Cardiac muscle cell (in vitro differentiated cells and primary cell): ENCODE data around the gene IL21. TPM values are rescaled to one million over a fixed set of nuclear protein-coding genes. Genes with fewer than 3 reads are reported as not detected.
A peak's percentile ranks its signal among the peaks of the same experiment; 100 is the strongest.

Experiments used
- DNase-seq, 2 donors: peaks; one replicate each; pipeline versions ENCODE4 v3.0.0 to v3.0.0-alpha.2; 2010 to 2017; ENCODE audit warnings: low read depth in 1 of 2, low spot score in 1 of 2
- H3K27ac ChIP-seq: fragments of 200-600 bp; sonication (generic); 2 replicates; pipeline ENCODE4 v1.5.1; 2016
- H3K27me3 ChIP-seq: fragments of 200-600 bp; sonication (generic); 2 replicates; pipeline ENCODE4 v1.6.0; 2016; ENCODE audit warnings: control low read depth
- H3K36me3 ChIP-seq: fragments of 200-600 bp; sonication (generic); 2 replicates; pipeline ENCODE4 v1.5.1; 2016; ENCODE audit warnings: control low read depth
- H3K4me1 ChIP-seq: fragments of 200-600 bp; sonication (generic); 2 replicates; pipeline ENCODE4 v1.8.1; 2017; ENCODE audit warnings: low read depth, mild to moderate bottlenecking, mixed run types
- H3K4me3 ChIP-seq: fragments of 200-600 bp; sonication (generic); 2 replicates; pipeline ENCODE4 v1.5.1; 2016; ENCODE audit warnings: mild to moderate bottlenecking
- H3K9me3 ChIP-seq: fragments of 200-600 bp; sonication (generic); 2 replicates; pipeline ENCODE4 v1.5.1; 2017; ENCODE audit warnings: low read depth, mild to moderate bottlenecking, control low read depth
- polyA plus RNA-seq: library from polyadenylated mRNA; unstranded; fragments of >200 nt; fragmentation: Nextera tagmentation; extraction: Ambion mirVana; gene quantifications from 2 replicates; pipeline ENCODE4 v1.2.1, GENCODE V29; 2016
- total RNA-seq: library from RNA; depleted of rRNA; stranded (reverse); fragments of >200 nt; gene quantifications from 2 replicates; pipeline ENCODE4 v1.2.3, GENCODE V29; 2016
- TF ChIP-seq, protein P1 (sequence below): IDR thresholded peaks from 2 replicates; pipeline ENCODE4 v1.5.1; 2012; ENCODE audit warnings: low read depth, mild to moderate bottlenecking, low read length

IL21 gene
- total and polyA plus RNA-seq, 2 experiments from 2014 or later: not detected

DNA sequence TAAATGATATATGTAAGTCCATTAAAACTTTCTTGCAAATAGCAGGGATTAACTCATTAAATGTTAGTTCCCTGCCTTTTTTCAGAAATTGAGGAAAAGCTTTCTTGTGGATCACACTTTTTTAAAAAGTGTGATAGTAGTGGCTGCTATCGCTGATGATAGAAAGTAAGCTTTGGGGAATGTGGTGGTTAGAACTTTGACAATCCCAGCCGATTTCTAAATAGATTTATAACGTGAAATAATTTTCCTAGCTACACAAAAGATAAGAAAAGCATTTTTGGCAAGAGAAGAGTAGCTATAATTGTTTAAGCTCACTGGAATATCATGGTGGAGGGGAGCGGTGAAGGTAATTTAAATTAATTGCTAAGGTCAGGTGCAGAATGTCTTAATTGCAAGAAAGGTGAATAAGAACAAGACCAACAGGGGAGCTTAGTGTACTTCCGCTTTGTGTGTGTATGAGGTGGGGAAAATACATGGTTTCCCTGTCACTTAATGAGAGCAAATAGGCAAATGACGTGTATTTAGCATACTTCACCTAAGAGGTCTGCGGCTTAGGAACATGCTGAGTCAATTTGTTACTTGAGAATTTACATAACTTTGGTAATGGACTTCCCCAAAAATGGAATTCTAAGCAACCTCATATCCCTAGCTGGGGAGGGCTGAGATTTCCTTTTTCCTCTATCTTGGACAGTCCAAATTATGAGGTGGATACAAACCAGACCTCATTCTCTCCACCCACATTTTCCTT lies 11.7 kb upstream of the IL21 start:
- Histone ChIP-seq H3K36me3 (no peaks in the 10 kb centered on the region), H3K9me3 (no peaks in the 10 kb centered on the region), H3K4me3 (no peak overlapping the region), H3K27ac (no peak overlapping the region), H3K4me1 (no peaks in the 10 kb centered on the region), H3K27me3 (no peaks in the 10 kb centered on the region)
- TF ChIP-seq, protein P1, sequence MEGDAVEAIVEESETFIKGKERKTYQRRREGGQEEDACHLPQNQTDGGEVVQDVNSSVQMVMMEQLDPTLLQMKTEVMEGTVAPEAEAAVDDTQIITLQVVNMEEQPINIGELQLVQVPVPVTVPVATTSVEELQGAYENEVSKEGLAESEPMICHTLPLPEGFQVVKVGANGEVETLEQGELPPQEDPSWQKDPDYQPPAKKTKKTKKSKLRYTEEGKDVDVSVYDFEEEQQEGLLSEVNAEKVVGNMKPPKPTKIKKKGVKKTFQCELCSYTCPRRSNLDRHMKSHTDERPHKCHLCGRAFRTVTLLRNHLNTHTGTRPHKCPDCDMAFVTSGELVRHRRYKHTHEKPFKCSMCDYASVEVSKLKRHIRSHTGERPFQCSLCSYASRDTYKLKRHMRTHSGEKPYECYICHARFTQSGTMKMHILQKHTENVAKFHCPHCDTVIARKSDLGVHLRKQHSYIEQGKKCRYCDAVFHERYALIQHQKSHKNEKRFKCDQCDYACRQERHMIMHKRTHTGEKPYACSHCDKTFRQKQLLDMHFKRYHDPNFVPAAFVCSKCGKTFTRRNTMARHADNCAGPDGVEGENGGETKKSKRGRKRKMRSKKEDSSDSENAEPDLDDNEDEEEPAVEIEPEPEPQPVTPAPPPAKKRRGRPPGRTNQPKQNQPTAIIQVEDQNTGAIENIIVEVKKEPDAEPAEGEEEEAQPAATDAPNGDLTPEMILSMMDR: no peak
- peak in 1 of 2 donors; percentile 7 for DNase-seq

DNA sequence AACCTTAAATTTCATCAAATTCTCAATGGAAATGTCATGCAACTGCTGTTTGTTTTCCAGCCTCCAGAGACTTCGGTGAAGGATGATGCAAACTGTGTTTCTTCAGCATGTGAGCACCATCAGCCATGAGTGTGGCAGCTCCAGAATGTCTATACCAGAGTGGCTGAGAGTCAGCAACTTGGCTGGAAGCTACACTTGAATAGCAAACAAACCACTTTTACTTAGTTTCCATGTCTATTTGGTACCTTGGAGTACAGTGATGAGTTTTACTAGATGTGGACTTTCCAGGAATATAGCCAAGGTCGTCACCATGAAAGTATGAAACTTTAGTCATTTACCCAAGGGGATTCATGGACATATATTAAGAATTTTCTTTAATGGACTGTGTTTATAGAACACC lies 4.3 kb upstream of the IL21 start:
- Histone ChIP-seq H3K27ac (no peak overlapping the region), H3K4me1 (no peaks in the 10 kb centered on the region), H3K9me3 (no peaks in the 10 kb centered on the region), H3K4me3 (no peak overlapping the region), H3K27me3 (no peaks in the 10 kb centered on the region), H3K36me3 (no peaks in the 10 kb centered on the region)
- DNase-seq: peak in 1 of 2 donors; percentile 9
- TF ChIP-seq, protein P1: no peak

DNA sequence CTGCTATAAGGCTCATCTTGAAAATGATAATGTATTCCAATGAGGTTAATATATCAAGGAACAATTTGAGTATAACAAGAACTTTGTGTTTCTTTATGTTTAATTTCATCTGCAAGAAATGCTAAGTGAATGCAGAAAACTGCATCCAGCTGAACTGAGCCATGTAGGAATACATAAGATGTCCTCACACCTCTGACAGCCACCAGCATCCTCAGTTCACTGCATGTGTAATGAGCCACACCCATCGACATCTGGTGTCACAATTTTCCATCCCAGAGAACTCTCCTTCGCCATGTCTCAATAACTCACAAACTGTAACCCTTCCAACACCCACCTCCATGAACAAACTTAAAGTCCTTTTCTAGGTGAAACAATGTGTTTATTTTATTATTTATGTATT lies 3.3 kb upstream of the IL21 start:
- no peaks in the 10 kb centered on the region for H3K4me1 ChIP-seq
- H3K4me3 ChIP-seq: no peak overlapping the region
- H3K27me3 ChIP-seq: no peaks in the 10 kb centered on the region
- no peak overlapping the region for H3K27ac ChIP-seq
- no peak for DNase-seq
- H3K36me3 ChIP-seq: no peaks in the 10 kb centered on the region
- TF ChIP-seq, protein P1: no peak
- H3K9me3 ChIP-seq: no peaks in the 10 kb centered on the region

DNA sequence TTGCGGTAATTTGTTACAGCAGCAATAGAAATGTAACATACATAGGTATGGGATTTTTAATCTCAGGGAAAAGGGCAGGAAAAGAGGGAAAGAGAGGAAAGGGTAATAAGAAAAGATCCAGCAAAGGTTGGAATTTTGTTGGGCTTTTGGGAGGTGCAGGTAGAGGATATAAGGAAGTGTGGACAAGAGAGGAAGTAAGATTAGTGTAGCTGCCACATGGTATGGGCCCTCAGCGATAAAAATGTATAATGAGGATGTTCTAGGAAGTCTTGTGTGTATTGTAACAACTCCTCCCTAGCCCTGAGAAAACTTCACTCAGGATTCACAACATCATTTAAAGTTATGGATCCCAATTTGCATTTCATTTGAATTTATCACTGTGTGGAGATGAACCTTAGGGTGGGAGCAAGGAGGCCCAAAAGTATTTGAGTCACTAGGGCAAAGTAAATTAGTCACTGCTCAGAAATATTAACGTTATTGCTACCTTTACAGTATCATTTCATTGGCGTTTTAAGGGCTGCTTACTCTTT lies 2.8 kb upstream of the IL21 start:
- H3K36me3 ChIP-seq: no peaks in the 10 kb centered on the region
- H3K27ac ChIP-seq: no peak overlapping the region
- H3K4me3 ChIP-seq: no peak overlapping the region
- TF ChIP-seq, protein P1: no peak
- no peak for DNase-seq
- no peaks in the 10 kb centered on the region for H3K9me3 ChIP-seq
- no peaks in the 10 kb centered on the region for H3K4me1 ChIP-seq
- no peaks in the 10 kb centered on the region for H3K27me3 ChIP-seq

DNA sequence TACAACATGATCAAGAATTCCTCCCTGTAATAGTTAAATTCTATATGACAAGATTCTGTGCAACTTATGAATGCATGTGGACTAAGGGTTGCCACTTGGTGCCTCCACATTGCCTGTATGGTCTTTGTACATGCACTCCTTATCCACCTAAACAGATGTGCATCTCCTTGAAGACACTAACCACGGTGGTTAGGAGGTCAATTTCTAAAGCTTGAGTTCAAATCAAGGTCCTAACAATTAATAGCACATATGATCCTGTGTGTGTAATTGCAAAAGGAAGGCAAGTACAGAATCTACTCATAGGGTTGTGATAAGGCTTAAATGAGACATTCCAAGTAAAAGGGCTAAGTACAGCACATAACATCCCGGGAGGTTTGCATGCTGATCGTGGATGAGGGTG lies 1.5 kb upstream of the IL21 start:
- H3K9me3 ChIP-seq: no peaks in the 10 kb centered on the region

More for the DNA sequence above, 1.5 kb upstream of the IL21 start:
- no peak for DNase-seq
- no peaks in the 10 kb centered on the region for H3K4me1 ChIP-seq
- no peaks in the 10 kb centered on the region for H3K27me3 ChIP-seq
- TF ChIP-seq, protein P1: no peak
- no peaks in the 10 kb centered on the region for H3K36me3 ChIP-seq
- no peak overlapping the region for H3K27ac ChIP-seq
- no peak overlapping the region for H3K4me3 ChIP-seq
